K562 (cell line): ENCODE results near the gene EXOC4. TPM values are rescaled to one million over a fixed set of nuclear protein-coding genes. Genes with fewer than 3 reads are reported as not detected.

Experiments
- ATAC-seq: fragments of 200-7000 bp; cut with Tn5 transposase; 3 replicates; pipeline ENCODE4 v1.9.1; 2020; ENCODE audit warnings: moderate library complexity
- BruUV-seq: library from RNA; stranded (reverse); fragments of 400-500 nt; replicated peaks from 2 replicates; lab custom pipeline; 2021; lab: Mats Ljungman, UMichigan
- CTCF ChIA-PET: fragments of 300-600 bp; formaldehyde crosslinking; extraction: SDS; loops from one replicate; lab custom pipeline; 2021; ENCODE audit warnings: low intra/inter-chr PET ratio; lab: Yijun Ruan, JAX
- POLR2A ChIA-PET: fragments of 300-600, 350-650 bp; sonication (Branson Sonifier 250); formaldehyde crosslinking; extraction: SDS; loops from one replicate; lab custom pipeline; 2021; ENCODE audit warnings: antibody characterized with exemption, inconsistent platforms; lab: Yijun Ruan, JAX
- DNase-seq, 4 experiments: peaks; one replicate each; pipeline versions ENCODE4 v3.0.0 to v3.0.0-alpha.2; 2011 to 2018; ENCODE audit warnings: low spot score in 3 of 4, mixed read lengths in 3 of 4; ENCODE audit errors: extremely low read depth in 1 of 4
- FAIRE-seq: peaks from 2 replicates; lab custom pipeline; 2011; peaks lifted over from hg19 to GRCh38; lab: Jason Lieb, UNC
- H2AFZ ChIP-seq: 2 replicates; pipeline ENCODE4 v1.6.0; 2011; ENCODE audit warnings: low read depth, low read length, control low read depth, inconsistent platforms
- H3K27ac ChIP-seq: fragments of 200-600 bp; 3 replicates; pipeline ENCODE4 v1.8.0; 2011; ENCODE audit warnings: low read depth, mild to moderate bottlenecking, control low read depth, inconsistent platforms, low read length, moderate library complexity, mixed read lengths; ENCODE audit errors: extremely low read depth
- H3K27me3 ChIP-seq, 2 experiments: fragments of 300-600 bp in 1 of 2; 2 replicates in 1 of 2; 3 replicates in 1 of 2; pipeline versions ENCODE4 v1.6.0 to v1.8.0; 2011; ENCODE audit warnings: inconsistent platforms in 2 of 2, low read length in 2 of 2, mild to moderate bottlenecking in 1 of 2, mixed read lengths in 1 of 2, moderate library complexity in 1 of 2; ENCODE audit not compliant: control insufficient read depth in 2 of 2, insufficient read depth in 2 of 2
- H3K36me3 ChIP-seq: fragments of 300-600 bp; 3 replicates; pipeline ENCODE4 v1.8.0; 2011; ENCODE audit warnings: mild to moderate bottlenecking, low read length, inconsistent platforms; ENCODE audit not compliant: control insufficient read depth, insufficient read depth
- H3K4me1 ChIP-seq, 2 experiments: fragments of 200-600 bp in 1 of 2; replicated peaks in 1 of 2; 2 replicates in 1 of 2; 3 replicates in 1 of 2; pipeline versions ENCODE4 v1.5.1 to v1.8.0; 2011; ENCODE audit warnings: inconsistent platforms in 2 of 2, low read length in 2 of 2, mild to moderate bottlenecking in 1 of 2, mixed read lengths in 1 of 2, moderate library complexity in 1 of 2; ENCODE audit not compliant: control insufficient read depth in 2 of 2, insufficient read depth in 2 of 2
- H3K4me2 ChIP-seq: 2 replicates; pipeline ENCODE4 v1.6.1; 2011; ENCODE audit warnings: low read length, control low read depth, inconsistent platforms, mixed read lengths; ENCODE audit not compliant: insufficient read depth
- H3K4me3 ChIP-seq: fragments of 200-600 bp; sonication (generic), shearing (Covaris generic); 2 replicates; pipeline ENCODE4 v1.5.1; 2016; ENCODE audit warnings: control low read depth, inconsistent platforms
- H3K79me2 ChIP-seq: fragments of 200-600 bp; 3 replicates; pipeline ENCODE4 v1.8.0; 2011; ENCODE audit warnings: low read length, inconsistent platforms; ENCODE audit not compliant: control insufficient read depth, insufficient read depth
- H3K9ac ChIP-seq, 2 experiments: 2 replicates each; pipeline versions ENCODE4 v1.6.0 to v1.6.1; 2011; ENCODE audit warnings: low read depth in 2 of 2, low read length in 2 of 2, control low read depth in 1 of 2, inconsistent platforms in 1 of 2, mild to moderate bottlenecking in 1 of 2, mixed read lengths in 1 of 2; ENCODE audit not compliant: insufficient read depth in 1 of 2
- H3K9me1 ChIP-seq: one replicate; pipeline ENCODE4 v1.6.0; 2011; ENCODE audit warnings: inconsistent platforms, mild to moderate bottlenecking, low read length, moderate library complexity; ENCODE audit not compliant: control insufficient read depth, insufficient read depth
- H3K9me3 ChIP-seq: replicated peaks from 2 replicates; pipeline ENCODE4 v1.5.1; 2011; ENCODE audit warnings: low read depth, low read length, inconsistent platforms; ENCODE audit not compliant: control insufficient read depth, insufficient read depth
- H4K20me1 ChIP-seq: replicated peaks from 2 replicates; pipeline ENCODE4 v1.6.1; 2011; ENCODE audit warnings: low read length, inconsistent platforms, mixed read lengths; ENCODE audit not compliant: control insufficient read depth, insufficient read depth
- ATF1 ChIP-seq, 2 experiments: fragments of 450-650 bp in 1 of 2; IDR thresholded peaks; 2 replicates each; pipeline ENCODE4 v1.6.1; 2016; ENCODE audit warnings: missing compliant biosample characterization in 1 of 2, missing genetic modification characterization in 1 of 2
- CXXC5 ChIP-seq: fragments of 250-450 bp; sonication (Bioruptor Pico); IDR thresholded peaks from 2 replicates; pipeline ENCODE4 v1.8.0; 2022; ENCODE audit warnings: inconsistent platforms, mild to moderate bottlenecking, moderate library complexity
- FOXK1 ChIP-seq: sonication (generic); formaldehyde crosslinking; IDR thresholded peaks from 2 replicates; pipeline ENCODE4 v1.8.0; 2022; ENCODE audit warnings: missing genetic modification reagents, mild to moderate bottlenecking, borderline replicate concordance
- MECOM ChIP-seq: fragments of 250-450 bp; sonication (Bioruptor Pico); IDR thresholded peaks from 2 replicates; pipeline ENCODE4 v1.8.0; 2022; ENCODE audit warnings: inconsistent platforms
- NBN ChIP-seq: fragments of 450-650 bp; IDR thresholded peaks from 2 replicates; pipeline ENCODE4 v1.6.1; 2016; ENCODE audit warnings: low read depth, mild to moderate bottlenecking
- SMAD2 ChIP-seq: fragments of 150-350 bp; IDR thresholded peaks from 2 replicates; pipeline ENCODE4 v1.6.1; 2014; ENCODE audit warnings: low read depth, mild to moderate bottlenecking, low read length
- YBX1 ChIP-seq: fragments of 450-650 bp; IDR thresholded peaks from 2 replicates; pipeline ENCODE4 v1.7.1; 2016; ENCODE audit warnings: mild to moderate bottlenecking
- ZBTB17 ChIP-seq: fragments of 450-650 bp; formaldehyde crosslinking; IDR thresholded peaks from 2 replicates; pipeline ENCODE4 v1.4.0; 2020; ENCODE audit warnings: mild to moderate bottlenecking
- ZFP36 ChIP-seq: fragments of 150-350 bp; IDR thresholded peaks from 2 replicates; pipeline ENCODE4 v1.6.1; 2018; ENCODE audit warnings: low read length, low read depth; ENCODE audit not compliant: partially characterized antibody
- WGBS: fragments of 100-300 bp; shearing (Covaris generic); methylation state at CpG from one replicate; pipeline ENCODE4 v1.1.6; 2016; ENCODE audit warnings: low coverage, mixed read lengths; ENCODE audit not compliant: insufficient coverage; ENCODE audit errors: missing lambda C conversion rate; 5-methylcytosine and 5-hydroxymethylcytosine counted together
- in situ Hi-C: fragments of 300-500 bp; cut with MboI; formaldehyde crosslinking; loops from 4 replicates; pipeline ENCODE4 v1.15.0; 2018; ENCODE audit warnings: inconsistent platforms, mixed read lengths
- intact Hi-C: fragments of 100-400 bp; cut with micrococcal nuclease; formaldehyde crosslinking; loops from 2 replicates; pipeline ENCODE4 v1.14.2; 2022
- polyA plus RNA-seq, 8 experiments: library from polyadenylated mRNA; depleted of rRNA in 4 of 8; stranded (reverse) in 5 of 8; unstranded in 3 of 8; fragments of >200 nt; fragmentation: Nextera tagmentation in 2 of 8; fragmentation: Illumina TruSeq in 1 of 8; extraction: Ambion mirVana in 2 of 8; extraction: Trizol in 1 of 8; gene quantifications; 2 replicates each; pipeline versions ENCODE4 v1.2.1 to v1.2.3, GENCODE V29; 2011 to 2014; ENCODE audit warnings: inconsistent platforms in 1 of 8, missing spikeins in 1 of 8
- total RNA-seq, 7 experiments: library from RNA; depleted of rRNA in 6 of 7; stranded (reverse); fragments of >200 nt in 6 of 7; fragmentation: Illumina TruSeq in 2 of 7; extraction: Trizol in 2 of 7; gene quantifications; 2 replicates each; pipeline versions ENCODE4 v1.2.1 to v1.2.3, GENCODE V29; 2011 to 2021; ENCODE audit warnings: low replicate concordance in 1 of 7

EXOC4 gene
- total and polyA plus RNA-seq, 9 of the 15 experiments (the other 6 are each of a cell fraction or from before 2014, with no cell fraction given) = 18.5 to 73.1 (median 46.6) TPM

DNA sequence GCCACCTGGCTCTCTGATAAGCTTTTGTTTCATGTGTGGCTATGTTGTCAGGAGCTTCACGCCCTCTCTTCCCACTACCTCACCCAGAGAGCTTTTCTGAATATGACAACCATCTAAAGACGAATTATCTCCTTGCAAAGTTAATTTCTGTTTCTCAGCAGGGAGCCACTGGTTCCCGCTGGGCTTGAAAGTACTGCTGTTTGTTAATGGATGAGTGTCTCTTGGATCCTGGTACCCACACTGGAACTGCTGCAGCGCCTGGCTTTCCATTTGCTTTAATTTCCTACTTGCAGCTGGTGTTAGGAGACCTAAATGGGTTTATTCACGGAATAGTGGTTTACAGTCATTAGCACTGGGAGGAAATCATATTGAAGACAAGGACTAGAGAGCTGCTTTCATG is 606.4 kb downstream of the EXOC4 start (continued):
- TF ChIP-seq ATF1 (CRISPR knock-in tag; IDR thresholded peaks at IDR 0.05) (no peak), ATF1 (tag; IDR thresholded peaks at IDR 0.05) (no peak), ZFP36 (no peak), CXXC5 (no peak), ZBTB17 (CRISPR knock-in tag) (no peak), YBX1 (no peak), FOXK1 (CRISPR knock-in tag) (no peak)

DNA sequence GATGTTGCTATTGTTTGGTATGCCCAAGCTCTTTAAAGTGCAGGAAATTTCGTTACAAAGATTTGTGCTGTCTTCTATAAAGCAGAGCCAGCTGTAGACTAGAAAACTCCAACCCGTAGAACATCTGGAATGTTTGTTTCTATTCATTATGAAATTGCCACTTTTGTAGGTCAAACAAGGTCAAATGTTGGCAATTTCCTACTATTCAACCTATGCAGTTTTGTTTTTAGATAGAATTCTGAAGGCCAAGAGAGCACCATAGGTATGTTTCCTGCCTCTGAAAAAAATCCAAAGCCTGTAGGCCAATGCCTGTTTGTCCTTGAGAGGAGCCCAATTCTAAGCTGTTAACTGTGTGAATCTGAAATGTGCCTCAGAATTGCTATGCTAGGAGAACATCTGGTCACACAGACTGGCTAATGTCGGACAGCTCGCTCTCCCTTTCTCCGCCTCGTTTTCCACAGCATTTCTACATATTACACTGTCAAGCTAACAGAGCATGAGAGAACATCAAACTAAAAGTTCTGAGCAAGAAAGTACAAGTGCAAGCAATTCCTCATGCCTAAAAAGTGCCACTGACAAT is 607.1 kb downstream of the EXOC4 start:
- no peaks in the 10 kb centered on the region for H3K27me3 ChIP-seq
- FAIRE-seq = no peak
- no peaks in the 10 kb centered on the region for H3K36me3 ChIP-seq
- ChIA-PET CTCF (no interaction called here), POLR2A (interaction anchor here (0.7 to 1.1 kb wide), 3 partner anchors 16 to 1671 kb away, joined by 3 to 4 read pairs (median 3); no protein-coding TSS in a partner anchor)
- no peak overlapping the region for H2AFZ ChIP-seq
- in situ Hi-C loops = no loop called here
- WGBS = 60% methylated on average over 6 of the region's 6 CpGs
- no peak overlapping the region for H3K4me2 ChIP-seq
- TF ChIP-seq MECOM (CRISPR knock-in tag) (no peak), NBN (no peak), SMAD2 (no peak)
- H3K9me3 ChIP-seq = no peaks in the 10 kb centered on the region
- H3K9ac ChIP-seq = no peak overlapping the region
- no peak for DNase-seq
- no peak overlapping the region for H3K27ac ChIP-seq
- H3K4me3 ChIP-seq = no peak overlapping the region
- no peaks in the 10 kb centered on the region for H4K20me1 ChIP-seq
- no peaks in the 10 kb centered on the region for H3K4me1 ChIP-seq
- no peaks in the 10 kb centered on the region for H3K79me2 ChIP-seq
- intact Hi-C loops = loop anchor here (5.0 to 10.0 kb wide), 3 partner anchors 275 to 562 kb away; no protein-coding TSS in a partner anchor
- H3K9me1 ChIP-seq = no peaks in the 10 kb centered on the region
- no peak for ATAC-seq
- no TSS peak for BruUV-seq
